Stimulated activated CD8-positive, alpha-beta memory T cell treated with anti-CD3 and anti-CD28 coated beads, Interleukin-15, amount 100 ng/mL, for 1 hour (primary cell): ENCODE measurements around the gene ACAA1.

Experiments used
- DNase-seq: peaks from one replicate; pipeline ENCODE4 v3.0.0-alpha.2; 2020; ENCODE audit warnings: low read depth

ACAA1 gene

DNA sequence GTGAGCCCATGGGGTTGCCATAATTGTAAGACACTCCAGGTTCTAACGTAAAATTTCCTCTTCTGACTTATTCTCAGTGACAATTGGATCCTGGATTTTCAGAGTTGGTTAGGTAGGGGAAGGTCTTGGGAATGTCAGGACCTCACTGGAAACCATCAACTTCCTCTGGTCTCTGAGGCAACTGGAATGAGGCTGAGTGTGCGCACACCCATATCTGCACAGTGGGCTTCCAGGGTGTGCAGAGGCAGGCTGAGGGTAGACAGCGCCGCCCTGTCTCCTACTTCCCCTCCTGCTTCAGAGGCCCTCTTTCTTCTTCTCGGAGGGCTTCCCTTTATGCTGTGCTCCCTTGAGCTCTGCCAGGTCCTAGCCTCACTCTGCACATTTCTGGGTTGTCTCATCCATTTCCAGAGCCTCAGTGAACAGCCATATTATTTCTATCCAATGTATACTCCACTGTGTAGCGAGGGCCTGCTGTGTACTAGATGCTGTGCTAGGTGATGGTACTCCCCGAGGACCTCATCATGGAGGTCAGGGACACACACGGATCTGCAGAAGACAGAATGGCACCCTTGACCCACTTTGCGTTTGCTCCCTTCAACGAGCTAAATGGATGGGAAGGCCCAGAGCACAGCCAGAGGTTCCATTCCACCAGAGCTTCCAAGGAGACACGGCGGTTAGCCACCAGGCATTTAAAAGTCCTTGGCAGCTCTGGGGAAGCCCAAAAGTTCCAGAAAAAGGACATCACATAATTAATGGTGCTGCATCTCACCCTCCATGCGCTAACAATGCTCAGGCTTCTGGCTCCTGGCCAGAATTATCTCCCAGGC is 18.3 kb downstream of the ACAA1 start:
- no peak for DNase-seq

DNA sequence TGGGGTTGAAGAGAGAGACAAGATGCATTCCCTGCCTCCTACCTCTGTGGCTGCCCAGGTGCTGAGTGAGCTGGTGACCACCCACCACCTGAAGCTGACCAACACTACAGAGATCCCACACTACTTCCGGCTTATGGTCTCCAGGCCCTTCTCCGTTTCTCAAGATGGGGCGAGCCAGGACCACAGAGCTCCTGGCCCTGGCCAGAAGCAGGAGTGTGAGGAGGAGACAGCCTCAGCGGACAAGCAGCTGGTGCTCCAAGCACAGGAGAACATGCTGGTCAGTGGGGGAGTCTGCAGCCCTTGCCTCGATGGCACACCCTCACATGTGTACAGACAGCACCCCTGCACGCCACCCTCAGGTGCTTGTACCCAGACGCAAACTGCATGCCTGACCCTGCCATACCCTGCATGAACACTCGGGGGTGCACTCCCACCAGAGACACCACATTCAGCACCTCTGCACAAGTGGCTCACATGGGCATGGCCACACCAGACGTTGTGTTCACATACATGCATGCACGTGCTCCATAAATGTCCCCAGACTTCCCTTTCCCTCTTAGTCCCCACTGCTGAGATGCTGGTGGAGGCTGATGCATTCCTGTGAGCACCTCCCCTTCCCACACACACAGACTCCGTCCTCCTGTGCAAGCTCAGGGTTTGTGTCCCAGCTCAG is 19.0 kb downstream of the ACAA1 start:
- DNase-seq, result peak; percentile 57

DNA sequence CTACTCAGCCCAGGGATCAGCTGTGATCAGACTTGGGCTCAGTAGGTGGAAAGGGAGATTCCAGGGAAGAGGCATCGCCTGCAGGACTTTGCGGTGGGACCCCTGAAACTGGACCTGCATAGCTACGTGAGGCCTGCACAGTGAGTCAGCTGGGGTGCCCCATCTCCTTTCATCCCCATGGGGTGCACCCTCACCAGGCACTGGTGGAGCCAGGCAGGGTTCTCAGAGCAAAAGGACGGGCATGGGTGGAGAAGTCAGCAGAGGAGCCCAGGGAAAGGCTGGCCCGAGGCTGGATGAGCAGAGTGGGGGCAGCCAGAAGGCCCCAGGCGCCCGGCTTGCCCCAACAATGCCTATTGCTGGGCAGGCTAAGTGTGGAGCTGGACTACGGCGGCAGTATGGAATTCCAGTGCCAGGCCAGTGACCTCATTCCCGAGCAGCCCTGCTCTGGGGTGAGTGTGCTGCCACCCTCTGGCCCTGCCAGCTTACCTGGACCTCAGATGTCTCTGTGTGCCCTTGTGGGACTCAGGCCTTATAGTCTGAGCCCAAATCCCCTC is 19.7 kb downstream of the ACAA1 start:
- no peak for DNase-seq

DNA sequence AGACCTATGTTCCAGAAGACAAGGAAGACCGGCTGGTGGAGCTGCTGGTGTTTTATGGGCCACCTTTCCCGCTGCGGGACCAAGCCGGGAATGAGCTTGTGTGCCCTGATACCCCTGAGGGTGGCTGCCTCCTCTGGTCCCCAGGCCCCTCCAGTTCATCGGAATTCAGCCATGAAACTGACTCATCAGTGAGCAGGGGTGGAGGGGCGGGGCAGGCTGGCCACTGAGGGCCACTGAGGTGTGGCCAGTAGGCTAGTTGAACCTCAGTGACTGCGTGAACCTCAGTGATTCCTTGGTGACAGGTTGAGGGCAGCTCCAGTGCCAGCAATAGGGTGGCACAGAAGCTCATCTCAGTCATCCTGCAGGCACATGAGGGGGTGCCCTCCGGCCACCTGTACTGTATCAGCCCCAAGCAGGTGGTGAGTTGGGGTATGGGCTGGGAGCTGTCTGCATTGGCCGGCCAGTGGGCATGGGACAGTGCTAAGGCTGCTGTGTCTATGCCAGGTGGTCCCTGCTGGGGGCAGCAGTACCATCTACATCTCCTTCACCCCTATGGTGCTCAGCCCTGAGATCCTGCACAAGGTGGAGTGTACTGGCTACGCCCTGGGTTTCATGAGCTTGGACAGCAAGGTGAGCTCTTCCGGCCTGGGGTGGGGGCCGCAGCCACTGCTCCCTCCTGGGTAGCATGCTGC is 20.3 kb downstream of the ACAA1 start:
- DNase-seq, result no peak

DNA sequence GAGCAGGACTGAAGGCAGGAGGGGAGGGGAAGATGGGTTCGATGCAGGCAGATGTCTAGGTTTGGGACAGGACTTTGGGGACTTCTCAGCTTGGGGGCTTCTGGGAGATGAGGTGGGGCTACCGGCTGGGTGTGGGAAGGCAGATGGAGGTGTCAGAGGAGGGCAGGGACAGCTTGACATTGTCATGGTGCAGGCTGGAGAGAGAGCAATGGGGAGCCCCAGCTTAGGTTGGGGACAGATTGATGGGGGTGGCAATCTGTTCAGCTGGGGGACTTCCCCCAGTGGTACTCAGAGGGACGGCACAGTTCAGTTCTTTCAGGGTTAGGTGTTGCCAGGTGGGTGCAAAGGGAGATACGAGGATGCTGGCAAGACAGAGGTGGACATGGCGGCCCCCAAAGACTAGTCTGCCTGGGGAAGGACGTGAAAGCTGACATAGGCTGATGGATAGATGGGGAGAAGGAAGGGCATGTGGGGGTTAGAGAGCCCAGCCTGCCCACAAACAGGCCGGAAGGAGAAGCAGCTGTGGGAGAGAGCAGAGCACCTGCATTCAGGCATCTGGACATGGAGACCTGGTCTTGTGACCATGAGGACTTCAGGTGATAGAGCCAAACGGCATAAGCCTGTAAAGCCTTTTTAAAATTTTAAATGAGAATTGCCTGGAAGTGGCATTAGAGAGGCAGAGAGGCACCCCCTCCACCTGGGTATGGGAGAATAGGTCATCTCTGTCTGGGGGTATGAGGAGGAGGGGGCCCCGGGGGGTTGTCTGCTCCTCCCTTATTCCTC is 21.1 kb downstream of the ACAA1 start:
- DNase-seq, result no peak

DNA sequence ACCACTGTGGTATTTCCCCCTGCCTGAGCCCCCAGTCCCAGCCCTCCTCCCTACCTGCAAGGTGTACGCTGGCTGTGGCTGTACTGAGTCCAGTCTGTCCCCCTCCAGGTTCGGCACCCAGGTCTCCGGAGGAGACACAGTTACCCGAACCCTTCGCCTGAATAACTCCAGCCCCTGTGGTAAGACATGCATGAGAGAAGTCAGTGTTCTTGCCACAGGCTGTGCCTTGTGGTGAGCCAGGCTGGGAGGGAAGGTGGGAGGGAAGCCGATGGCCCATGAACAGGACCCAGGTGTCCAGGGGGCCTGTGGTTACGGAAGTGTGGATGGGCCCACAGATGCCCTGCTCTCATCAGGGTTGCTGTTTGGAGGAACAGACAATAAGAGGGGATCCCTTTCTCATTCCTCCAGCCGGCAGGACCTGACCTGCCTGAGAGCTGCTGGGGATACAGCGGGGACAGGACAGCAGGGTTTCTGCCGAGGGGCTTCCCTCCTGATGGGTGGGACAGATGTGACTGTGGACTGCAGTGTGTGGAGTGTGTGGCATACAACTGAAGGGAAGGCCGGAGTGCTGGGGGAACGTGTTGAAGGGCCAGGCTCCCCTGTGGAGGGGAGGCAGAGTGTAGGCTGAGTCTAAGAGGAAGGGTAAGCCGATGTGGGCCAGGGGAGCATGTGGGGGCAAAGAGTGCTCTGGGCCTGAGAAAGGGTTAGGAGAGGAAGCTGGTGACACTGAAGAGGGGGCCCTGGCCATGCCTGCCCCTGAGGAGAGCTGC is 21.9 kb downstream of the ACAA1 start:
- DNase-seq, result no peak

DNA sequence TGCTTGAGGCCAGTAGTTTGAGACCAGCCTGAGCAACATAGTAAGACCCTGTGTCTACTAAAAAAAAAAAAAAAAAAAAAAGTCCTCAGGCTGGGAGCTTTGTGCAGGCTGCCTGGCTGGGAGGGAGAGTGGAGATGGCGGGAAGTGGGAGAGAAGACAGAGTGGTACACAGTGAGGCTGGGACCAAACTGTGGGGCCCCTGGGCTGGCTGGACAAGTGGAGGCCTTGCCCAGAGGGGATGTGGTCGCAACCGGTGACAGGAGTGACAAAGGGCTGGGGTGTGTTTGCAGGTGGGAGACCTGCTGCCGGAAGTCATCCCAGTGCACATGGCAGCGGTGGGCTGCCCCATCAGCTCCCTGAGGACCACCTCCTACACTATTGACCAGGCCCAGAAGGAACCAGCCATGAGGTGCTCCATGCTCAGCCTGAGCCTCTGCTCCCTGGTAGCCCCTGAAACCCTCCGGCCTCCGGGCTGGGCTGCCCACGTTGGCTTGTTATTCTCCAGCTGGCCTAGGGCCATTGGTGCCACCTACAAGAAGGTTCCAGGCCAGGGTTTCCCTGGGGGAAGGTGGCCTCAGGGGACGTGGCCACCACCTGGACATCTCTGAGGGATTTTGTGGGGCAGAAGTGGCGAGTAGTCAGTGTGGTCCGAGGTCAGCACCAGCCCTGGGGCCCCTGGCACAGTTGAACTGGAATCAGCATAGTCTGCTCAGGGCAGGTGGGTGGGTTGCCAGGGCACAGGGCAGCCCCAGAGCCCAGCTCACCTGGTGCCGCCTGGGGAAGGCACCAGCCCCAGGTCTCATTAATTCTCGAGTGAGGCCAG is 22.7 kb downstream of the ACAA1 start:
- DNase-seq, result no peak

DNA sequence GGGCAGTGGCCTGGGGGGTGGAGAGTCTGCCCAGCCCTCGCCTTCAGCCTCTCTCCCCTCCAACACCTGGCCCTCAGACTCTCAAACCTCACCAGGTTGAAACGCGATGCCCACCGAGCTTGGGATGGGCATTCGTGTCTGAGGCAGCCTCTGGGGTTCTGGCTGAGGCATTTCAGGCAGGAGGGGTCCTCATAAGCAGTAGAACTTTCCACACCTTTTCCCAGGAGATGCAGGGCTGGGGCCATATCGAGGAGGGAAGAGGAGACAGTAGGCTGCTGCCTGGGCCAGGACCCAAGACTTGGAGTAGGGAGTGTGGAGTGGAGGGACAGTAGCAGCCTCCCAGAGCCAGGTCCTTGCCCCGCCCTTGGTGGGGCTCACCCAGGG is 24.6 kb downstream of the ACAA1 start:
- DNase-seq, result no peak

DNA sequence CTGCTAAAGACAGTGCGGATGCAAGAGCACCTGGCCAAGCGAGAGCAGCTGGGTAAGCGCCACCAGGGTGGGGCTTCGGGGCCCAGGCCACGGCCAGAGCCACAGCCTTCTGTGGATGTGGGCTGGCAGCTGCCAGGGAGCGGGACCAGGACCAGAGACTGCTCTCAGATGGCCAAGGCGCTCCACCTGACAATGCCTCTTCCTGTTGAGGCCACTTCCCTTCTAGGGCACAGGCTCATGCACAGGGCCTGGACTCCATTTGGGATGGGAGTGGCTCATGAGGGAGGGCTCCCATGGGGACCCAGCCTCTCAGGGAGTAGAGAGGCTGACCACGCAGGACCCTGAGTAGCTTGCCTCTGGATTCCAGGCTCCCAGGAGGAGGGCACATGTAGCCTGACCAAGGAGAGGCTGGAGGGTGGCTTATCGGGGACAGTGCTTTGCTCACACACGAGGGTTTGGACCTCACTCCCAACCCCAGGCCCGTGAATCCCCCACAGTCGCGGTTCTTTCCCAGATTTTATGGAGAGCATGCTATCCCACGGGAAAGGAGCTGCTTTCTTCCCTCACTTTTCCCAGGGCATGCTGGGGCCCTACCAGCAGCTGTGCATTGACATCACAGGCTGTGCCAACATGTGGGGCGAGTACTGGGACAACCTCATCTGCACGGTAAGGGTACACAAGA is 25.1 kb downstream of the ACAA1 start:
- DNase-seq, result no peak

DNA sequence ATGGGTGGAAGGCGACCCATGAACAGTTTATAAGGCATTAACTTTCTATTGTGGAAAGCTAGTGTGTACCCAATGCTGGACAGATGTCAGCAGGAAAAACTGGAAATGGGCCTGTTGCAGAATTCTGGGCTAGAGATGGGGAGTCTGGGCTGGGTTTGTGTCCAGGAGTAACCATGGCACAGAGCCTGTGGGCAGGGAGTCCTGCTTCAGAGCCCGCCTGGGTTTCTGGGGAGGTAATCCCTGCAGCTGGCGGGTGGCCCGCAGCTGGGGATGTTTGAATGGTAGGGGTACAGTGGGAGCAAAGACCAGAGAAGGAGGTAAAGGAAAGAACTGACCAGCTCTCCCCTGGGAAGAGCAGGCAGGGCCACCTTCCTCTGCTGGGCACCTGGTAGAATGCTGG is 25.7 kb downstream of the ACAA1 start:
- no peak for DNase-seq

DNA sequence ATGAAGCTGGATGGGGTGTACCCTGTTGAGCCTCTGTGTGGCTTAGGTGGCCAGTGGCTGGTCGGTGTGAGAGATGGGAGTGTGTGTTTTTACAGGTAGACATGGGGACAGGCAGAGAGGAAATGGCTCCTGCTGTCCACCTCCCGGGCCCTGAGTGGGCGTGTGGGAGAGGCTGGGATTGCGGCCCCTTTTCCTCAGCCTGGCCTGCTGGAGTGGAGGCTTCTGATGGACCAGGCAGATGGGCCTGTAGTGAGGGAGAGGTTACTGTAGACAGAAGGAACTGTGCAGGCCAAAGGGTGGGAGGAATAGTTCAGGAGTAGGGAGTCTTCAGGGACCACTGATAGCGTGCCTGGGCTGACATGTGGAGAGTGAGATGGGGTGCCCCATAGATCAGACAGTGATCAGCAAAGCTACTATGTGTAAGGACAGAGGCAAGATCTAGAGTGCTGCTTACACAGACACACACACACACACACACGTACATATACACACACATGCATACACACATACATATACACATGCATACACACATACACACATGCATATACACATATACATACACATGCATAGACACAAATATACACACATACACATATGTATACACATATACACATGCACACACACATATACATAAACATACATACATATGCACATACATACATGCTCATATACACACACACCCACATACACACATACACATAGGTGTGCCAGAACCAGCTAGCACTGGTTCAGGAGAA is 26.4 kb downstream of the ACAA1 start:
- DNase-seq, result no peak

DNA sequence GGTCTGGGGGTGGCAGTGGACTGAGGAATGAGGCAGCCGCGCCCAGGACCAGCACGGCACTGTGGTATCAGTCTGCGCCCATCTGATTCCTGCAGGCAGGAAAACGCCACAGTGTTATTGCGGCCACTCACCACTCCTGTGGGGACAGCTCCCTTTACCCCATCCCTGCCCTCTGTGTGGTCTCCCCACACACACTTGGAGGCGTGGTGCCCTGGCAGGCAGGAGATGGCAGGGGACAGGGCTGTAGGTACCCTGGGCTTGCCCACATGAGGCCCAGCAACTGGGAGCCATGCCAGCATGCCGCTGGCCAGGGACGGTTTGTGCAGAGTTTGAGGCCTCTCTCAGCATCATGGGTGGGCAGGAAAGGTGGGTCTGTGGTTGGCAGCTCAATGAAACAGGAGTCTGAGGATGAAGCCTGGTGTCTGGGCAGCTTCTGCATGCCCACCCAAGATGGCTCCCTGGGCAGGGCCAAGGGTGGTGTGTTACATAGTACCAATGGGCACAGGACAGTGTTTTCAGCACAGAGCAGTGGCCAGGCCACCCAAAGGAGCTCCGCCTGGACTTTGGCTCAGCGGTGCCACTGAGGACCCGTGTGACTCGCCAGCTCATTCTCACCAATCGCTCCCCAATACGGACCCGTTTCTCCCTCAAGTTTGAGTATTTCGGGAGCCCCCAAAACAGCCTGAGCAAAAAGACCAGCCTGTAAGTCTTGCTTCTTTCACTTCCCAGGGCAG is 27.2 kb downstream of the ACAA1 start:
- no peak for DNase-seq

DNA sequence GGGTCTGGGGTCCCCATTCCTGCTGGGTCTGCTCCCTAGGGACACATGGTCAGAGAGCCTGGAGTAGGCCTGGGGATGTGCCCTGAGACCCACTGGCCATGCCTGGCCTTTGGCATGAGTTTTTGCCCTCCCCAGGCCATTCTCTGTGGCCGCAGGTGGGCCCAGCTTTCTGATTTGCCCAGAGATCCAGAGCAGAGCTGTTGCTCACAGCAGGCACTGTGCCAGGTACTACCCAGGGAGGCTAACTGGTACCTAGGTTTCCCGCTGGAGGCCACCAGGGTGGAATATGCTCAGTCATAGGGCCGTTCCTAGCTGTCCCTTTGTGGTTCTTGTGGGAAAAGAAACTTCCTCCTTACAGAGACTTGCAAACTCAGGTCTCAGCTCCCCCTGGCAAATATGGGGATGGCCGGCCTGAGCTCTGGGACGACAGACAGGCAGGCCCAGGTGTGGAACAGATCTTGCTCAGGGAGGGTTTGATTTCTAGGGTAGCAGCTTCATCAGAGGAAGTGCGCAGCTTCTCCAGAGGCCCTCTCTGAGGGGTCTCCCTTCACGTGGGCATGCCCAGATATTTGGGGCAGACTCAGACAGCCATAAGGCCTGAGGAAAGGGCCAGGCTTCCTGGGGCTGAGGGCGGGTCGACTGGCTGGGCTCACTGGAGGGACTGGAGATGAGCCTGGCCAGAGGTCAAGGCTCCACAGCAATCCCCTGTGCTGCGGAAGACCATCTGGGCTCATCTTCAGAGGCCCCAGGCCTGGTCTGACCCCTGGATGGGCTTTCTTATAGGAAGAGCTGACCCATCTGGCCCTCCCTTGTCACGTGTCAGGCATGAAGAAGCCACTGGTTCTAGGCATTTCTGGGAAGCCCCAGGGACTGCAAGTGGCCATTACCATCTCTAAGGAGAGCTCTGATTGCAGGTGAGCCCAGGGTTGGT is 28.0 kb downstream of the ACAA1 start:
- no peak for DNase-seq

DNA sequence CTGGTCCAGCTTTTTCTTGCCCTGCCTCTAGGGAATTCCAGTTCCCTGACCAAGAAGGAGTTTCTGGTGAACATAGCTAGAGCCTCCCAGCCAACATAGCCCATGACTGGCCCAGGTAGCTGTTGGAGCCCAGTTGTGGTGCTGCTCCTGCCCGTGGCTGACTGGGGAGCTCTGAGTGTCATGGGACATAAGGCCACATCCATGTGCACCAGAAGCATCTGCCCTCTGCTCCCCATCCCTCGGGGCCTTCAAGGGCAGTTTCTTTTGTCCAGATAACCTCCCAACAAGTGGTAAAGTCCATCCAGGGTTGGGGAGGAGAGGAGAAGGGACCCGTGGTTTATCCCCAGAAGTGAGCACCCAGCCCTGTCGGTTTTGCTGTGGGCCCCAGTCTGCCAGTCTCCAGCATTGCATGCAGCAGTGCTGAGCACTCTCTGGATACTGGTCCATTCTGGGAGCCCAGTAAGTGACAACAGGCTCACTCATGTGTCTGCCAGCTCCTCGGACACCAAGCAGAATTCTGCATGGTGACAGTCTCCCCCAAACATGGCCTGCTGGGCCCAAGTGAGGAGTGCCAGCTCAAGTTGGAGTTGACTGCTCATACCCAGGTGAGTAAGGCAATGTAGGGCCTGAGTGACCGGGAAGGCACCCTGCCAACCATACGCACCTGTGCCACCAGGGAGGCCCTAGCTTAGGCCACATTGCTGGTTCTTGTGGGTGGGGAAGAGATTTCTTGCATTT is 28.8 kb downstream of the ACAA1 start:
- no peak for DNase-seq

DNA sequence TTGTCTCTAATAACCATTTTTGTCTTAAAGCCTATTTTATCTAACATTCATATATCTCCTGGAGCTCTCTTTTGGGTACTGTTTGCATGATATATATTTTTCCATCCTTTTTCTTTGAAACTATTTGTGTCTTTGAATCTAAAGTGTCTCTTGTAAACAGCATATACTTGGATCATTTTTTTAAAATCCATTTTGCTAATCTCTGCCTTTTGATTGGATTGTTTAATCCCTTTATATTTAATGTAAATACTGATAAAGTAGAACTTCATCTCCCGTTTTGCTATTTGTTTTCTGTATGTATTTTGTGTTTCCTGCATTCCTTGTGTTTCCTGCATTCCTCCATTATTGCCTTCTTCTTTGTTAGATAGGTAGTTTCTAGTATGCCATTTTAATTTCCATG is 31.4 kb downstream of the ACAA1 start:
- no peak for DNase-seq

DNA sequence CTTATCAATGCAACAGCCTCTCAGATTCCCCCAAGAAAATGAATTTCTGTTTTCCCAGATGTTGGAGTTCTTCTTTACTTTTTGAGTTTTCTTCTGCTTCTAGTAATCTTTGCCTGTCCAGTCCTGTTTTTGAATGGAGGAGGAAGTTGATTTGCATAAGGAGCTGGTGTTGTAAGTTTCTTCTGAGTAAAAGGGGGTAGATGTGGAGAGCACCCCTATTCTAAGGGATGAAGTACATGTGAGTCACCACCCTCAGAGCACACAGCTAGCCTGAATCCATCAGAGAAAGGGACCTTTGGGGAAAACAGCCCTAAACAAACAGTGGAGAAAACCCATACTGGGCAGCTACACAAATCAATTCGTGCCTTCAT is 34.5 kb downstream of the ACAA1 start:
- DNase-seq, result no peak
